Esophagus (tissue), 2 donors: ENCODE measurements around the gene AGBL4. TPM values are rescaled to one million over a fixed set of nuclear protein-coding genes. Genes with fewer than 3 reads are reported as not detected.
"Not testable (repeated sequence)": the region's sequence is repeated elsewhere in the genome, so short reads cannot be mapped to it uniquely, and the experiment has no call there.

ENCODE experiments used
- H3K27ac ChIP-seq, 2 donors: one replicate each; pipeline ENCODE4 v1.5.1; 2013; ENCODE audit warnings: low read depth in 2 of 2, mild to moderate bottlenecking in 2 of 2, inconsistent platforms in 1 of 2, low read length in 1 of 2, moderate library complexity in 1 of 2
- H3K27me3 ChIP-seq, 2 donors: one replicate each; pipeline ENCODE4 v1.6.1; 2013; ENCODE audit warnings: low read length in 2 of 2, control low read depth in 1 of 2, mild to moderate bottlenecking in 1 of 2; ENCODE audit not compliant: insufficient read depth in 2 of 2, control insufficient read depth in 1 of 2
- H3K36me3 ChIP-seq, 2 donors: one replicate each; pipeline ENCODE4 v1.6.1; 2013; ENCODE audit warnings: low read length in 1 of 2; ENCODE audit not compliant: control insufficient read depth in 2 of 2, insufficient read depth in 2 of 2
- H3K4me1 ChIP-seq, 2 donors: one replicate each; pipeline ENCODE4 v1.6.1; 2013; ENCODE audit warnings: low read length in 1 of 2; ENCODE audit not compliant: control insufficient read depth in 2 of 2, insufficient read depth in 2 of 2
- H3K4me3 ChIP-seq, 2 donors: one replicate each; pipeline ENCODE4 v1.5.1; 2013; ENCODE audit warnings: low read length in 2 of 2, mild to moderate bottlenecking in 2 of 2, low read depth in 1 of 2, moderate library complexity in 1 of 2
- H3K9me3 ChIP-seq, 2 donors: one replicate each; pipeline ENCODE4 v1.6.1; 2013; ENCODE audit warnings: mild to moderate bottlenecking in 2 of 2, low read depth in 1 of 2, low read length in 1 of 2, moderate library complexity in 1 of 2; ENCODE audit not compliant: control insufficient read depth in 2 of 2, insufficient read depth in 1 of 2
- WGBS, 2 donors: extraction: QIAGEN DNeasy Blood & Tissue Kit; methylation state at CpG; one replicate each; pipeline ENCODE4 v1.1.7; 2013; 5-methylcytosine and 5-hydroxymethylcytosine counted together
- polyA plus RNA-seq, 2 donors: library from polyadenylated mRNA; stranded (reverse); fragments of 200-250 nt; gene quantifications; one replicate each; pipeline ENCODE4 v1.2.3, GENCODE V29; 2013
- donor health status: healthy with polysubstance abuse.
- donor health status: Bipolar disorder and iron deficiency.

Gene AGBL4
- polyA plus RNA-seq, 2 donors = 0.02 TPM; not detected in 1

DNA sequence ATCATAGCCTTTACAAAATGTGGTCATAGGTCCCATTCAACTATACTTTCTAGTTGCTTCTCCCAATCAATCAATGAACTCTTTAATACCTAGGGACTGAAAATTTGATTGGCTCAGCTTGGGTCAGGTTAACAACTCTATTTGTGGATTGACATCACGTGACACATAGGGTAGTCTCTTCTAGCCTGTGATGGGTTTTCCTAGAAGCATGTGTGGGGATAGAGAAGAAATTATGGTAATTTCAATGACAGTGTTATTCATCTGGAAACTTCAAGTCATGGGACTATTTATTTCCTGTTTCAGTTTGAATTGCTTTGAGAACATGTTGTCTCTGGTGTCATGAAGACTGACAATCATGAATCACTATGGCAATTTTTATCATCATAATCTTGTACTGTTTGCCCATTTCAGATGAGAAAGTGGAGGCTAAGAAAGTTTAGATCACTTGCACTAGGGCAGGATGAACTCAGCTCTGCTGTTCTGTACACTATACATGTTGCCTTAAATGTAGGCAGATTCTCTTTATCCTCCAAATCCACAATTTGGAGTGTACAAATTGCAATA, 717.2 kb downstream of the AGBL4 start:
- H3K27me3 ChIP-seq = no peaks in the 10 kb centered on the region
- no peak overlapping the region for H3K4me3 ChIP-seq
- 60 to 63% methylated on average over 1 of the region's 1 CpG for WGBS, 2 donors
- H3K27ac ChIP-seq = no peak overlapping the region
- H3K4me1 ChIP-seq = no peaks in the 10 kb centered on the region
- no peaks in the 10 kb centered on the region for H3K9me3 ChIP-seq
- H3K36me3 ChIP-seq = no peaks in the 10 kb centered on the region

- H3K36me3 ChIP-seq, H3K27ac ChIP-seq, H3K9me3 ChIP-seq, H3K4me1 ChIP-seq, H3K27me3 ChIP-seq, H3K4me3 ChIP-seq: not testable (repeated sequence)
- 83 to 86% methylated on average over 2 of the region's 2 CpGs for whole genome bisulfite sequencing, 2 donors
Measured at GRCh38 chr1:49302400-49302799, 721.4 kb downstream of the AGBL4 start.

DNA sequence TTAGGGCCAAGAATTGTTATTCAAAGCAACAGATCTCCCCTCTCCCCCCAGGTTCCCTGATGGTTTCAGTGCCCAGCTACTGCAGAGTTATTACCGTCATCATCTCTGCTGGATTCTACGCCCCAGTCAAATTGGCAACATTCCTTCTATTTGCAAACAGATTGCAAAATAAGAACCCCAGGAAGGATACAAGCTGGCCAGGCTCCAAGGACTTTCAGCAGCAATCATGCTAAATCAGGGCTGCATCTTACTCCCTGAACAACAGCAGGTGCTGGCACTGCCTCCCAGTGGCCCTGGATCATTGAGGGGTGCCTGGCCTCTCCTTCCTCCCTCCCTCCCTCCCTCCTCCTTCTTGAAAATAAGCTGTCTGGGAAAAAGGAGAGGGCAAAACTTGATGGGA, 725.5 kb downstream of the AGBL4 start:
- no peaks in the 10 kb centered on the region for H3K9me3 ChIP-seq
- no peaks in the 10 kb centered on the region for H3K36me3 ChIP-seq
- no peak overlapping the region for H3K4me3 ChIP-seq
- H3K27me3 ChIP-seq = no peaks in the 10 kb centered on the region
- no peaks in the 10 kb centered on the region for H3K4me1 ChIP-seq
- WGBS, 2 donors = 48 to 56% methylated on average over 2 of the region's 2 CpGs
- H3K27ac ChIP-seq = no peak overlapping the region

DNA sequence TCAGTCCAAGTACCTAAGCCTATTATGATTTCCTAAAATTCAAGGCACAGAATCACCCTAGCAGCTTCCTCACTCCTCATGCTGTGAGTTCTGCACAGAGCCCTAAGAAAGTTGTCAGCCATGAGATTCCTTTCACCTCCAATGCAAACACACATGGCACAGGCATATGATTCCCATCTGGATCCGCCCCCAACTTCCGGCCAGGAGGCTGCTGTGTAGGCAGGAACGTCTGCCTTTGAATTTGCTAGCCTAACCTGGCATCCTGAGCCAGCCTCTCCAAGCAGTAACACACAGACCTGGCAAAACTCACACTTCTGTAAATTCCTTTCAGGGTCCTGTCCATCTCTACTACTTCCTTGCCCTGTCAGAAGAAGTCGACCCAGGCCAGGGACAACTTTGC, 726.0 kb downstream of the AGBL4 start:
- no peaks in the 10 kb centered on the region for H3K4me1 ChIP-seq
- peaks cover 0 to 3% of the 10 kb centered on the region in 2 donors for H3K9me3 ChIP-seq
- 42 to 43% methylated on average over 4 of the region's 4 CpGs for WGBS, 2 donors
- H3K4me3 ChIP-seq = no peak overlapping the region
- H3K36me3 ChIP-seq = no peaks in the 10 kb centered on the region
- no peaks in the 10 kb centered on the region for H3K27me3 ChIP-seq
- no peak overlapping the region for H3K27ac ChIP-seq

DNA sequence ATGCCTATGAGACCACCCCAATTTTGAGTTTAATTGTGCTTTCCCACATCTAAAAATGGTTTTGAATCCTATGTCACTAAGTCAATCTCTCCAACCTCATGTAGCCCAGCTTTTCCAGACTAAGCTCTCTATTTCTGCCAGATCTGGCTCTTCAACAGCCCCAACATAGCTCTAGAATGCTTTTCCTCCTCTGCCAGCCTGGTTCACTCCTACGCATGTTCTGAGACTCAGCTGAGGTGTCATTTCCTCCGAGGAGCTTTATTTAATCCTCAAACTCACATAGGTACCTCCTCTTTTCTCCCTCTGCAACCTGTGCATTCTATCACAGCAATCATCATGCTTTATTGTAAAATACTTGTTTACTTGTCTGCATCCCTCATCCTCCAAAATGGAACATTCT, 729.2 kb downstream of the AGBL4 start:
- WGBS, 2 donors = 79 to 82% methylated on average over 2 of the region's 2 CpGs

GRCh38 chr1:49293016-49293415, 730.7 kb downstream of the AGBL4 start:
- Histone ChIP-seq H3K4me1 (no peaks in the 10 kb centered on the region), H3K36me3 (no peaks in the 10 kb centered on the region), H3K4me3 (no peak overlapping the region), H3K9me3 (peaks cover 6 to 7% of the 10 kb centered on the region in 2 donors), H3K27me3 (no peaks in the 10 kb centered on the region), H3K27ac (no peak overlapping the region)
- WGBS, 2 donors = 71 to 72% methylated on average over 4 of the region's 4 CpGs

More for the DNA sequence above, 729.2 kb downstream of the AGBL4 start:
- no peaks in the 10 kb centered on the region for H3K4me1 ChIP-seq
- peaks cover 6 to 7% of the 10 kb centered on the region in 2 donors for H3K9me3 ChIP-seq
- H3K27me3 ChIP-seq = no peaks in the 10 kb centered on the region
- H3K4me3 ChIP-seq = no peak overlapping the region
- no peaks in the 10 kb centered on the region for H3K36me3 ChIP-seq
- no peak overlapping the region for H3K27ac ChIP-seq

DNA sequence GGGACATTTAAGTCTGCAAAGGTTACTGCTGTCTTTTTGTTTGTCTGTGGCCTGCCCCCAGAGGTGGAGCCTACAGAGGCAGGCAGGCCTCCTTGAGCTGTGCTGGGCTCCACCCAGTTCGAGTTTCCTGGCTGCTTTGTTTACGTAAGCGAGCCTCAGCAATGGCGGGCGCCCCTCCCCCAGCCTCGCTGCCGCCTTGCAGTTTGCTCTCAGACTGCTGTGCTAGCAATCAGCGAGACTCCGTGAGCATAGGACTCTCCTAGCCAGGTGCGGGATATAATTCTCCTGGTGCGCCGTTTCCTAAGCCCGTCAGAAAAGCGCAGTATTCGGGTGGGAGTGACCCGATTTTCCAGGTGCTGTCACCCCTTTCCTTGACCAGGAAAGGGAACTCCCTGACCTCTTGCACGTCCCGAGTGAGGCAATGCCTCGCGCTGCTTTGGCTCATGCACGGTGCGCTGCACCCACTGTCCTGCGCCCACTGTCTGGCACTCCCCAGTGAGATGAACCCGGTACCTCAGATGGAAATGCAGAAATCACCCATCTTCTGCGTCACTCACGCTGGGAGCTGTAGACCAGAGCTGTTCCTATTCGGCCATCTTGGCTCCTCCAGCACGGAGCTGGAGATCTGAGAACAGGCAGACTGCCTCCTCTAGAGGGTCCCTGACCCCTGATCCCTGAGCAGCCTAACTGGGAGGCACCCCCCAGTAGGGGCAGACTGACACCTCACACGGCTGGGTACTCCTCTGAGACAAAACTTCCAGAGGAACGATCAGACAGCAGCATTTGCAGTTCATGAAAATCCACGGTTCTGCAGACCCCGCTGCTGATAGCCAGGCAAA, 766.3 kb downstream of the AGBL4 start:
- 77 to 80% methylated on average over 31 to 32 of the region's 32 CpGs for WGBS, 2 donors
- not testable (repeated sequence) for H3K9me3 ChIP-seq, H3K27ac ChIP-seq, H3K4me3 ChIP-seq, H3K36me3 ChIP-seq, H3K27me3 ChIP-seq, H3K4me1 ChIP-seq

DNA sequence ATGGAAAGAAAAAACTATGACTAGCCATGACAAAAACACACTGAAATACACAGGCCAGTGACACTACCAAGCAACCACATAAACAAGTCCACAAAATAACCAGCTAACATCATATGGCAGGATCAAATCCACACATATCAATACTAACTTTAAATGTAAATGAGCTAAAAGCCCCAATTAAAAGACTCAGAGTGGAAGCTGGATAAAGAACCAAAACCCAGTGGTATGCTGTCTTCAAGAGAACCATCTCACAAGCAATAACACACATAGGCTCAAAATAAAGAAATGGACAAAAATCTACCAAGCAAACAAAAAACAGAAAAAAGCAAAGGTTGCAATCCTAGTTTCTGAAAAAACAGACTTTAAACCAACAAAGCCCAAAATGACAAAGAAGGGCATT, 770.8 kb downstream of the AGBL4 start:
- Histone ChIP-seq H3K9me3 (peaks cover 5 to 8% of the 10 kb centered on the region in 2 donors), H3K36me3 (no peaks in the 10 kb centered on the region), H3K27ac (no peak overlapping the region), H3K4me1 (no peaks in the 10 kb centered on the region), H3K27me3 (no peaks in the 10 kb centered on the region), H3K4me3 (no peak overlapping the region)

- WGBS, 2 donors = 85 to 87% methylated on average over 2 of the region's 2 CpGs
- Histone ChIP-seq H3K27ac (no peak overlapping the region), H3K4me1 (no peaks in the 10 kb centered on the region), H3K36me3 (no peaks in the 10 kb centered on the region), H3K9me3 (peaks cover 5 to 8% of the 10 kb centered on the region in 2 donors), H3K27me3 (no peaks in the 10 kb centered on the region), H3K4me3 (no peak overlapping the region)
Measured at GRCh38 chr1:49251019-49251784, 772.6 kb downstream of the AGBL4 start.
